K562 (cell line): ENCODE data around the gene HEPACAM2. TPM values are rescaled to one million over a fixed set of nuclear protein-coding genes. Genes with fewer than 3 reads are reported as not detected.

Experiments used
- CHD7 ChIP-seq: fragments of 200-600 bp; sonication (generic); IDR thresholded peaks from one replicate; pipeline ENCODE4 v1.6.1; 2012; ENCODE audit warnings: mild to moderate bottlenecking, low read depth, low read length, inconsistent platforms
- CXXC5 ChIP-seq: fragments of 250-450 bp; sonication (Bioruptor Pico); IDR thresholded peaks from 2 replicates; pipeline ENCODE4 v1.8.0; 2022; ENCODE audit warnings: inconsistent platforms, mild to moderate bottlenecking, moderate library complexity
- DPF2 ChIP-seq: fragments of 450-650 bp; IDR thresholded peaks from 2 replicates; pipeline ENCODE4 v1.6.1; 2016
- HES1 ChIP-seq: fragments of 450-650 bp; IDR thresholded peaks from 2 replicates; pipeline ENCODE4 v1.6.1; 2016; ENCODE audit warnings: low read depth, mild to moderate bottlenecking, moderate library complexity
- NFRKB ChIP-seq: fragments of 450-650 bp; IDR thresholded peaks from 2 replicates; pipeline ENCODE4 v1.6.1; 2016; ENCODE audit warnings: low read depth
- ZC3H8 ChIP-seq: fragments of 450-650 bp; IDR thresholded peaks from 2 replicates; pipeline ENCODE4 v1.6.1; 2017
- ZNF133 ChIP-seq: fragments of 250-450 bp; sonication (Bioruptor Pico); IDR thresholded peaks from 2 replicates; pipeline ENCODE4 v1.4.0; 2020; ENCODE audit warnings: mild to moderate bottlenecking
- ZNF263 ChIP-seq: sonication (generic); formaldehyde crosslinking; IDR thresholded peaks from 2 replicates; pipeline ENCODE4 v1.8.0; 2022; ENCODE audit warnings: mild to moderate bottlenecking, missing genetic modification reagents, borderline replicate concordance
- ZNF639 ChIP-seq, 2 experiments: fragments of 200-800 bp in 1 of 2; sonication (Bioruptor generic) in 1 of 2; sonication (generic) in 1 of 2; formaldehyde crosslinking in 1 of 2; IDR thresholded peaks in 1 of 2; conservative IDR thresholded peaks in 1 of 2; 2 replicates each; pipeline versions ENCODE4 v1.5.0 to v1.6.1; 2016 to 2020; ENCODE audit warnings: missing compliant biosample characterization in 1 of 2, missing genetic modification characterization in 1 of 2, missing genetic modification reagents in 1 of 2
- ZNF740 ChIP-seq, 3 experiments: fragments of 200-800 bp in 1 of 3; sonication (Bioruptor generic) in 1 of 3; sonication (generic) in 1 of 3; formaldehyde crosslinking in 1 of 3; IDR thresholded peaks; 2 replicates each; pipeline versions ENCODE4 v1.6.1 to v1.8.0; 2016 to 2022; ENCODE audit warnings: mild to moderate bottlenecking in 2 of 3, missing compliant biosample characterization in 2 of 3, missing genetic modification characterization in 2 of 3, missing genetic modification reagents in 1 of 3
- polyA plus RNA-seq, 8 experiments: library from polyadenylated mRNA; depleted of rRNA in 4 of 8; stranded (reverse) in 5 of 8; unstranded in 3 of 8; fragments of >200 nt; fragmentation: Nextera tagmentation in 2 of 8; fragmentation: Illumina TruSeq in 1 of 8; extraction: Ambion mirVana in 2 of 8; extraction: Trizol in 1 of 8; gene quantifications; 2 replicates each; pipeline versions ENCODE4 v1.2.1 to v1.2.3, GENCODE V29; 2011 to 2014; ENCODE audit warnings: inconsistent platforms in 1 of 8, missing spikeins in 1 of 8
- total RNA-seq, 7 experiments: library from RNA; depleted of rRNA in 6 of 7; stranded (reverse); fragments of >200 nt in 6 of 7; fragmentation: Illumina TruSeq in 2 of 7; extraction: Trizol in 2 of 7; gene quantifications; 2 replicates each; pipeline versions ENCODE4 v1.2.1 to v1.2.3, GENCODE V29; 2011 to 2021; ENCODE audit warnings: low replicate concordance in 1 of 7
- TF ChIP-seq, protein P1 (sequence below): fragments of 450-650 bp; conservative IDR thresholded peaks from 2 replicates; pipeline ENCODE4 v1.6.1; 2016; ENCODE audit warnings: missing genetic modification characterization, low read depth, mild to moderate bottlenecking, missing compliant biosample characterization, moderate library complexity

The HEPACAM2 gene
- total and polyA plus RNA-seq, 9 of the 15 experiments (the other 6 are each of a cell fraction or from before 2014, with no cell fraction given): 2.0 to 6.5 (median 3.9) TPM

DNA sequence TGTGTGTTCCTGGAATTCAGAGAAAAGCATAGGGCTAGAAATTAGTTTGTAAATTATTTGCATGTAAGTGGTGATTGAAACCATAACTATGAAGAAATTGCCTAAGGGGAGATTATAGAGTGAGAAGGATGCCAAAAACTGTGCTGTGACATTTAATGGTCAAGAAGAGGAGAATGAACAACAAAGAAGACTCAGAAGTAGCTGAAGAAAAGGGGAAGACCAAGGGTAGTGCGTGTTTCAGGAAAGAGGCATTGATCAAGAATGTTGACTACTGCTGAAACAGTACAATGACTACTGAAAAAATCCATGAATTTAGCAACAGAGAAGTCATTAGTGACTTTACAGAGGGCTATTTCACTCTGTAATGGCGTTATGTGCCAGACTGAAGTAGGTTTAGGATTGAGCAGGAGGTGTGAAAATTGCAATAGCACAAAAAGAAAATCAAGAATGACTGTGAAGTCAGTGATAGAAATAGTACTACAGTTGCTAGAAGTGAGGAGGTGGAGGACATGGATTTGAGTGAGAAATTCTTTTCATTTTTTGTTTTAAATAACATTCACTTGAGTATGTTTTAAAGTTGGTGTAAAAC, 49.2 kb downstream of the HEPACAM2 start (continued):
- TF ChIP-seq CHD7 (no peak), ZNF133 (CRISPR knock-in tag) (no peak), ZNF263 (no peak), ZNF740 (CRISPR knock-in tag; IDR thresholded peaks at IDR 0.05) (no peak), ZNF740 (tag; IDR thresholded peaks at IDR 0.05) (no peak), ZNF639 (CRISPR knock-in tag; conservative IDR thresholded peaks at IDR 0.05 in 1 of 2, IDR thresholded peaks at IDR 0.05 in 1 of 2) (no peak), HES1 (no peak), ZC3H8 (no peak), DPF2 (no peak), CXXC5 (CRISPR knock-in tag) (no peak), NFRKB (no peak)
- TF ChIP-seq, protein P1, sequence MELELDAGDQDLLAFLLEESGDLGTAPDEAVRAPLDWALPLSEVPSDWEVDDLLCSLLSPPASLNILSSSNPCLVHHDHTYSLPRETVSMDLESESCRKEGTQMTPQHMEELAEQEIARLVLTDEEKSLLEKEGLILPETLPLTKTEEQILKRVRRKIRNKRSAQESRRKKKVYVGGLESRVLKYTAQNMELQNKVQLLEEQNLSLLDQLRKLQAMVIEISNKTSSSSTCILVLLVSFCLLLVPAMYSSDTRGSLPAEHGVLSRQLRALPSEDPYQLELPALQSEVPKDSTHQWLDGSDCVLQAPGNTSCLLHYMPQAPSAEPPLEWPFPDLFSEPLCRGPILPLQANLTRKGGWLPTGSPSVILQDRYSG (tag): no peak
- TF ChIP-seq, all 486 proteins: peak for 0
